ENCODE data around the gene QRICH2.
"Not testable (repeated sequence)": the region's sequence is repeated elsewhere in the genome, so short reads cannot be mapped to it uniquely, and the experiment has no call there.

QRICH2 gene

DNA sequence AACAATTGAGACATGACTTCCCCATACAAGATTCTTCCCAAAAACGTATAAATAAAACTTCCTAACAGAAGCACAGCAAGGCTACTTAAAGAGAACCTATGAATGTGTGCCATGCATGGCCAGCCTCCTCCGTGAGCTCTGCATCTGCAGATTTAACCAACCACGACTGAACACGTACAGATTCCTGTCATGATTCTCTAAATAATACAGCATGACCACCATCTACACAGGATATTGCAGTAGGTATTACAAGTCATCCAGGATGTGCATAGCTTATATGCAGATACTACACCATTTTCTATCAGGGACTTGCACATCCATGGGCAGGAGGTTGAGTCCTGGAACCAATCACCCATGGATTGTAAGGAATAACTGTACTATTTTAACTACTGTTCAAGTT, 1.4 kb upstream of the QRICH2 start:
- DNase-seq (ENCODE audit: low read depth): no peak
- no peak overlapping the region for H3K4me3 ChIP-seq (ENCODE audit: low read depth, low read length)
- TF ChIP-seq CTCF (IDR thresholded peaks at IDR 0.05; ENCODE audit: control insufficient read depth, extremely low read depth, insufficient read depth): no peak

DNA sequence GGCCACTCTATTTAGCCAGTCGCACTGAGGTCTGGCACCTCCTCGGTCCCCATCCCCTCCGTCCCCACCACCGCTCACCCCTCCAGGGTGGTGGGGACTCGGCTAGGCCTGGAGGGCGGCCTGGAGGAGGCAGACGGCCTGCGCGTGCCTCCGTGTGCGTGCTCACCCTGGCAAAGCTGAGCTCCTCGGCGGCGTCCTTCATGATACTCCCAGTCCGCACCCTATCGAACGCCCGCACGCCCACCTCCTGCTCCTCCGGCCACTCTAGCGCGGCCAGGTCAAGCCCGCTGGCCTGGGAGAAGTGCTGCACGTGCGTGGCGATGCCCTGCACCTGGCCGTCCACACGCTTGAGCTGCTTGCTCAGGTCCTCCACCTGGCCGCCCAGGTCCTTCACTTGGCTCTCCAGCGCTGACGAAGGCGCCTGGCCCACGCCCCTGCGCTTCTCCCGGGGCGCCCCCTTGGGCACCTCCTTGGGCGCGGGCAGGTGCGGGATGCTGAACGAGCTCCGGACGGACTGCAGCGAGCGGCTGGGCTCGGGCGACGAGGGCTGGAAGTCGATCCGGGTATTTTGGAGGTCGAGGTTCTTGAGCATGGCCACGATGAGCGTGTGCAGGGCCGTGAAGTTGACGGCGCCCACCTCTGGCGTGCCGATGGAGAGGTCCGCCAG, 644 bp downstream of the QRICH2 start:
- DNase-seq (ENCODE audit: low read depth): no peak
- H3K4me3 ChIP-seq (ENCODE audit: low read depth, low read length): no peak overlapping the region
- TF ChIP-seq CTCF (IDR thresholded peaks at IDR 0.05; ENCODE audit: control insufficient read depth, extremely low read depth, insufficient read depth): no peak

DNA sequence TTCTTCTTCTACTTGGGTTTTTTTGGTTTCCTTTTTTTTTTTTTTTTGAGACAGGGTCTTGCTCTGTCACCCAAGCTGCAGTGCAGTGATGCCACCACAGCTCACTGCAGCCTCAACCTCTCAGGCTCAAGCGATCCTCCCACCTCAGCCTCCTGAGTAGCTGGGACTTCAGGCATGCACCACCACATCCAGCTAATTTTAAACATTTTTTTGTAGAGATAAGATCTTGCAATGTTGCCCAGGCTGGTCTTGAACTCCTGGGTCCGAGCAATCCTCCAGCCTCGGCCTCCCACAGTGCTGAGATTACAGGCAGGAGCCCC, 3.0 kb downstream of the QRICH2 start:
- DNase-seq (ENCODE audit: low read depth): not testable (repeated sequence)

GRCh38 chr17:76304226-76305134, 3.6 kb downstream of the QRICH2 start:
- no peak for DNase-seq (ENCODE audit: low read depth)
- TF ChIP-seq CTCF (IDR thresholded peaks at IDR 0.05; ENCODE audit: control insufficient read depth, extremely low read depth, insufficient read depth): no peak
- H3K4me3 ChIP-seq (ENCODE audit: low read depth, low read length): no peak overlapping the region

More for the DNA sequence above, 3.0 kb downstream of the QRICH2 start:
- not testable (repeated sequence) for H3K4me3 ChIP-seq (ENCODE audit: low read depth, low read length)

- TF ChIP-seq CTCF (IDR thresholded peaks at IDR 0.05; ENCODE audit: control insufficient read depth, extremely low read depth, insufficient read depth): no peak
- no peak for DNase-seq (ENCODE audit: low read depth)
- H3K4me3 ChIP-seq (ENCODE audit: low read depth, low read length): no peak overlapping the region
Measured at GRCh38 chr17:76297436-76297835, 10.6 kb downstream of the QRICH2 start.

DNA sequence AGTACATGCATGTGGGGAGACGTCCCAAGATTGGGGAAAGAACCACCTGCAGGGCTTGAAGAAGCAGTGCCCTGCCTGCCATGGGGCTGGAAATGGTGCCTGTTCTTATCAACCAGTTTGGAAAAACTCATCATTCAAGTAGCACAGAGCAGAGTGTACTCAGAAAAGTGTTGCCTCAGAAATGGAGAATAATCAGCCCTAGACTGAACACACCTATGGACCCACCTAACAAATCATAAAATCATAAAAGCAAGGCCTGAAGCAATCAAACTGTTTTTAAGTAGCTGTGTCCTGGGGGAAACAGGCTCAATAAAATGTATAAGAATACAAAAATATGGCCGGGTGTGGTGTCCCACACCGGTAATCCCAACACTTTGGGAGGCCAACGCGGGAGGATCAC, 11.2 kb downstream of the QRICH2 start:
- H3K4me3 ChIP-seq (ENCODE audit: low read depth, low read length): no peak overlapping the region
- DNase-seq (ENCODE audit: low read depth): no peak
- TF ChIP-seq CTCF (IDR thresholded peaks at IDR 0.05; ENCODE audit: control insufficient read depth, extremely low read depth, insufficient read depth): no peak

GRCh38 chr17:76296186-76296585, 11.9 kb downstream of the QRICH2 start:
- no peak overlapping the region for H3K4me3 ChIP-seq (ENCODE audit: low read depth, low read length)
- TF ChIP-seq CTCF (IDR thresholded peaks at IDR 0.05; ENCODE audit: control insufficient read depth, extremely low read depth, insufficient read depth): no peak

More at GRCh38 chr17:76296186-76296585, 11.9 kb downstream of the QRICH2 start:
- DNase-seq (ENCODE audit: low read depth): no peak

All from LNCaP clone FGC (cell line).